ENCODE data around the gene YIPF3. TPM values are rescaled to one million over a fixed set of nuclear protein-coding genes. Genes with fewer than 3 reads are reported as not detected.
A peak's percentile ranks its signal among the peaks of the same experiment; 100 is the strongest.

YIPF3 gene
- total and polyA plus RNA-seq, 9 of the 15 experiments (the other 6 are each of a cell fraction or from before 2014, with no cell fraction given) = 27.5 to 75.3 (median 57.6) TPM

DNA sequence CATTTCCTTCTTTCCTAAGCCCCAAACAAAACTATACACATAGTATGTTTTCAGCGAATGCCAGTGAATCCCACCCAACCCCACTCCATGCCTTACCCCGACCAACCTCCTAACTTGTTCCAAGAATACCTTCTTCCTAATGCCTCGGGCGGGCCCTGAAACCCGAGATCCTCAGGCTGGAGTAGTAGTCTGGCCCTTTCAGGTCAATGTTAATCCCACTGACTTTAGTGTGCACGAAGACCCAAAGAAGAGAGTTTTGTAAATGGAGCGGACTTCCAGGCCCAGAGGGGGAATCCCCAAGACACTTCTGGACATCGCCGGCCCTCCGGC is 394 bp downstream of the YIPF3 start:
- in situ Hi-C loops (cut with MboI) (no loop called here), intact Hi-C loops (cut with micrococcal nuclease) (no loop called here)
- TF ChIP-seq TARDBP (IDR thresholded peaks at IDR 0.05) = 0 out of 2 replicates have a peak, but pooled peaks have one; percentile 25
- no peak for TF ChIP-seq PTBP1 (IDR thresholded peaks at IDR 0.05; ENCODE audit: low read depth, low read length)
- 0 out of 2 replicates have a peak, but pooled peaks have one; percentile 17 for TF ChIP-seq TAF7 (tag; IDR thresholded peaks at IDR 0.05)
- 0 out of 2 replicates have a peak, but pooled peaks have one; percentile 4 for TF ChIP-seq ZNF263 (CRISPR knock-in tag; IDR thresholded peaks at IDR 0.05; ENCODE audit: borderline replicate concordance)
- TF ChIP-seq NR2C2 (CRISPR knock-in tag; IDR thresholded peaks at IDR 0.05) = peak; percentile 28; the same call in 1 of the 2 replicates
- TF ChIP-seq NR2C2 (tag; IDR thresholded peaks at IDR 0.05) = no peak
- TF ChIP-seq JUN (IDR thresholded peaks at IDR 0.05; ENCODE audit: borderline replicate concordance, low read depth, low read length) = no peak
- 0 out of 2 replicates have a peak, but pooled peaks have one; percentile 24 for TF ChIP-seq JUN (CRISPR knock-in tag; IDR thresholded peaks at IDR 0.05; ENCODE audit: borderline replicate concordance)
- TF ChIP-seq FOXA1 (IDR thresholded peaks at IDR 0.05; ENCODE audit: borderline replicate concordance) = no peak
- TF ChIP-seq ESRRB (CRISPR knock-in tag; IDR thresholded peaks at IDR 0.05; ENCODE audit: borderline replicate concordance) = 0 out of 2 replicates have a peak, but pooled peaks have one; percentile 20
- WGBS (ENCODE audit: insufficient coverage, low coverage, missing lambda C conversion rate) = 2% methylated on average over 9 of the region's 10 CpGs
- DNase-seq (ENCODE audit: extremely low read depth in 1 of 4, low spot score in 3 of 4) (no peak), ATAC-seq (peak; percentile 8), FAIRE-seq (no peak)
- Histone ChIP-seq H3K27me3 (ENCODE audit: control insufficient read depth in 2 of 2, insufficient read depth in 2 of 2, low read length in 2 of 2) (no peaks in the 10 kb centered on the region), H3K9ac (ENCODE audit: insufficient read depth in 1 of 2, low read depth in 2 of 2, low read length in 2 of 2) (peak overlapping the region; percentile 95 to 99), H3K79me2 (ENCODE audit: control insufficient read depth, insufficient read depth, low read length) (peaks cover 57% of the 10 kb centered on the region), H3K4me1 (replicated peaks in 1 of 2; ENCODE audit: control insufficient read depth in 2 of 2, insufficient read depth in 2 of 2, low read length in 2 of 2) (peaks cover 10 to 19% of the 10 kb centered on the region in 2 experiments; a peak in 3 of 5 replicates), H3K36me3 (ENCODE audit: control insufficient read depth, insufficient read depth, low read length) (peaks cover 82% of the 10 kb centered on the region), H3K9me1 (ENCODE audit: control insufficient read depth, insufficient read depth, low read length) (peaks cover 3% of the 10 kb centered on the region), H3K9me3 (replicated peaks; ENCODE audit: control insufficient read depth, insufficient read depth, low read depth, low read length) (no peaks in the 10 kb centered on the region), H3K4me3 (peak overlapping the region; percentile 80), H3K27ac (ENCODE audit: extremely low read depth, low read depth, low read length) (peak overlapping the region; percentile 67), H2AFZ (ENCODE audit: low read depth, low read length) (peak overlapping the region; percentile 55), H4K20me1 (replicated peaks; ENCODE audit: control insufficient read depth, insufficient read depth, low read length) (peaks cover 10% of the 10 kb centered on the region; the same call in 1 of the 2 replicates), H3K4me2 (ENCODE audit: insufficient read depth, low read length) (peak overlapping the region; percentile 99)
- ChIA-PET POLR2A (interaction anchor here (0.6 to 7.1 kb wide), 13 partner anchors 9 to 322 kb away, joined by 3 to 89 read pairs (median 4); partner anchors contain the start of gene GTPBP2), CTCF (ENCODE audit: low intra/inter-chr PET ratio) (interaction anchor here (0.6 kb wide), 2 partner anchors 182 to 443 kb away, joined by 4 to 8 read pairs; no protein-coding TSS in a partner anchor)
- BruUV-seq (replicated peaks) = TSS peak; percentile 70
